RKO (cell line): ENCODE data around the gene CDH23.

Experiments used
- DNase-seq: peaks from one replicate; pipeline ENCODE4 v3.0.0-alpha.2; 2016; ENCODE audit warnings: low spot score

The CDH23 gene

DNA sequence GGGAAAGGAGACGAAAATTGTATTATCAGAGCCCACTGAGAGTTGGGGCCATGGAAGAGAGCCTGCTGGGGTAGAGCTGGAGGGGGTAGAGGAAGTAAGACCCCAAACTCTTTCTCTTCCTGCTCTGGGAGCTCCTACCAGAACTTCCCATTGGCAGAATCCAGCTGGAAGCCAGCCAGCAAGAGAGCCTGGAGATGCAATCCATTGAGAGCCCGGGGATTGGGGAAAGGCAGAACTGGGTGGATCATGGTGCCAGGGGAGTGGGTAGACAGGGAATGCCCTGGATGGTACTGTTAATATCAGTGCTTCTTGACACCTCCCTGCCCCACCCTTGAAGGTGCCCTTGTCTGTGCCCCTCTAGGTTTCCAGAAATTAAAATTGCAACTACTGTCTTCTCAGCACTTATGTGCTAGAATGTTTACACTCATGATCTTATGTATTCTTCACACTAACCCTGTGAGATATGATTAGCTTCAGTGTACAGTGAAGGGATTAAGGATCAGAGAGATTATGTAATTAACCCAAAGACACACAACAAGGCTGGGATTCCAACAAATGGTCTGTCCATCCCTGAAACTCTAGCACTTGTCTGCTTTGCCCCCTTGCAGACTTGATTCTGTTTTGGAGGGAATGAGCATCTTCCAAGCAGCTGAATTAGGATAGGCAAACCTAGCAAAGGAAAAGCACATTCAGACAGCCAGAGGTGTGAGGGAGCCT lies 168.7 kb downstream of the CDH23 start:
- DNase-seq, result no peak

DNA sequence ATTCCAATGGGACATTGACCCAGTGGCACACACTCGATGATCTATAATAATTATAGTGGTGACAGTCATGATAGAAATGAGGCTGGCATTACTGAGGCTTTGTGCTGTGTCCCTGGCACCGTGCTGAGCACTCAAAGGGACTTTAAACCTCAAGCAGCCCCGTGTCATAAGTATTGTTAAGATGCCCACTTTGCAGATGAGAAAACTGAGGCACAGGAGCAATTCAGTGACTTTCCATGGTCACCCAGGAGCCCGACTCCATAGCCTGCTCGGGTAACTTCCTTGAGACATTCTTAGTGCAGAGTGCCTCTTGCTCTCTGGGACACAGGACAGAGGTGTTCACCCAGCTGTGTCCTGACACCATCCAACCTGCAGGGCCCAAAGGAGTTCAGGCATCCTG lies 170.3 kb downstream of the CDH23 start:
- DNase-seq, result no peak

DNA sequence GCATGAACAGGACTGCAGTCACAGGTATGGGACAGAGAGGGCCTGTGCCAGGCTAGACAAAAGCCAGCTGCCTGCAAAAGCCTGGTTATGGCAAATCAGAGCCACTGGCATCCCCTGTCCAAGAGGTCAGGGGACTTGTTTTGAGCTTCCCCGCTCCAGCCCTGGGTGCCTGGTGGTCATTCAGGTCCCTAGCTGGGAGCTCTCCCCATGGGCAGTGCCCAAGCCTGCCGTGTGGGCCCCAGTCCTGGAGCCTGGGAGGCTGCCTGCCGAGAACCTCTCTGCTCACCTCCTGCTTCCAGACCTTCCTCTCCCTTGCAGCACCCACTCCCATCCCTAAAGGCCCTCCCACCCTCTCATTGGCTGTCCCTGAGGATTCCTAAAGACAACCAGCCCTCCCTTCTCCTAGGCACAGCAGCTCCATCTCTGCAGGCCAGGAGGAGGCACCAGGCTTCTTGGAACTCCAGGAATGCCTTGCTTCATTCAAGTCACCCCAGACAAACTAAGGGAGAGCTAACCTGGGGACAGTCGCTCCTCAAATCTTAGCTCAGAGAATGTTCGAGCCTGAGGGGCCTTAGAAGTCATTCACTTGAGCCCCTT lies 172.3 kb downstream of the CDH23 start:
- DNase-seq, result no peak

DNA sequence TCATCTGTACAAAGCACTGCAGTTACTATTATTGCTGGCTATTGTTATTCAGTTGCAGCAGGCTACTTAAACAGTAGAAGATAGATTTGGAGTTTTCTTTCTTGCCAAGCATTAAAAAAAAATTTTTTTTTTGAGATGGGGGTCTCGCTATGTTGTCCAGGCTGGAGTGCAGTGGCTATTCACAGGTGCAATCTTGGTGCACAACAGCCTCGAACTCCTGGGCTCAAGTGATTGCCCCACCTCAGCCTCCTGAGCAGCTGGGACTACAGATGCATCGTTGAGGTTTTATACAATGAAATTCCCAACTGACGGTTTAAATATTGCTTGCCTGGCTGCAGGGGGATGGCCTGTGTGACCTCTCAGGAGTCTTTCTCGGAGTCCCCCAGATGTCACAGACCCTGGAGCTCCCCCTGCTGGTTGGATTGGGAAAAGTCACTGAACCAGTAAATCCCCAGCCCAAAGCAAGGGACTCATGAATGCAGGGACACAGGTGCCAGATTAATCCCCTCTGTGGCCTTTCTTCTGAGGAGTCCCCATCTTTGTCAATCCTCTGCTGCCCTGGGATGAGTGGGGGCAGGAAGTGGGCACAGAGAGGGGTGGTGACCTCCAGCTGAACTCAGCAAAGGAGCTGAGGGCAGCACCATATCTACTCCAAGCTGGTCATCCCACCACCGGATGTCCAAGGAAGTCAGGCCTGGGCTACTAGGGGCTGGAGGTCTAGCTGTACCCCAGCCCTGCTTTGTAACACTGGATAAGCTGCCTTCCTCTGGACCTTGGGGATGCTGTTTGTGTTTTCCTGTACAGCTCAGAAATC lies 173.3 kb downstream of the CDH23 start:
- DNase-seq, result peak; percentile 37

DNA sequence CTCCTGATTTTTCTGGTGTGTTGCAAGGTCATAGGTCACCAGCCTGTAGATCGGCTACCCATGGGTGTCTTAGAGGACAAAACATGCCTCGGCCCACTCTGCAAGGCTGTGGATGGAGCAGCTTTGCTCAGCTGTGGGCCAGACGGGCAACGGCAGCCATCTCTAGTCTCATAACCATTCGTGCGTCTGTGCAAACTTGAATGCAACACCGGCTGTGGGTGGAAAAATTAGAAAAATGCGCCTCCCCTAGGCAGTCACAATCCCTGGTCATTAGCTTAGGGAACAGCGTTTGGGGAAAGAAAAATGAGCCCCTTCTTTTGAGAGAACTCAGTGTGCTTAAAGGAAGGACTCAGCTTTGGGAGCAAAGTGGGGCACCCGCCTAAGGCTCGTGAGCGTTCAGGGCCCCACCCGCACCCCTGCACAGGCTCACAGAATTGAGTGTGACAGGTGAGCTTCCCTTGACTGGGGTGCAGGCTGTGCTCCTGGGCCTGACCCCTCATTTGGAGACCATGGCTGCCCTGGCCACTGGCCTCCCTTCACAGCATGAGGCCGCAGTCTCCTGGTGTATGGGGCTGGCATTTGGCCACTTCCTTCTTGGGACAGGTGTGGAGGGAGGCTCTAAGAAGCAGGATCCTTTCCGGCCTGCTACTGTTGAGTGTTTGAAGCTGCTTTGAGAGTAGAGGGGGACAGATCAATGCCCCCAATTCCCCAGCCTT lies 174.9 kb downstream of the CDH23 start:
- no peak for DNase-seq

DNA sequence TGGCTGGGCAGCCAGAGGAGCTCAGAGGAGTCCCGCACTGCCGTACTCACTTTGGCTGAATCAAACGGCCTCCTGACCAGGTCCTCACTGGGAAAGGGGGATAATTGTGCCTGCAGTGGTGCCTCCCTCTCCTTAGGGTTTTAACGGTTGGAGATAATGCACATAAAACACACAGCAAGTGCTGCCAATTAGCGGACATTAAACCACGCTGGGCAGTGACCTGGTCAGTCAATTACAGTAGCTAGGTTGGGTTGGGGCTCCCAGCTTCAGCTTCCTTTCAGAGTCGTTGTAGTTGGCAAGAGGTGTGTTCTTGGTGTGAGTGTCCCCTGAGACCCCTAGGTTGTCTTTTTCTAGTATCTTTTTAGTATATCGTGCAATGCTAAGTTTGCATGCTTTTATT lies 176.2 kb downstream of the CDH23 start:
- no peak for DNase-seq

DNA sequence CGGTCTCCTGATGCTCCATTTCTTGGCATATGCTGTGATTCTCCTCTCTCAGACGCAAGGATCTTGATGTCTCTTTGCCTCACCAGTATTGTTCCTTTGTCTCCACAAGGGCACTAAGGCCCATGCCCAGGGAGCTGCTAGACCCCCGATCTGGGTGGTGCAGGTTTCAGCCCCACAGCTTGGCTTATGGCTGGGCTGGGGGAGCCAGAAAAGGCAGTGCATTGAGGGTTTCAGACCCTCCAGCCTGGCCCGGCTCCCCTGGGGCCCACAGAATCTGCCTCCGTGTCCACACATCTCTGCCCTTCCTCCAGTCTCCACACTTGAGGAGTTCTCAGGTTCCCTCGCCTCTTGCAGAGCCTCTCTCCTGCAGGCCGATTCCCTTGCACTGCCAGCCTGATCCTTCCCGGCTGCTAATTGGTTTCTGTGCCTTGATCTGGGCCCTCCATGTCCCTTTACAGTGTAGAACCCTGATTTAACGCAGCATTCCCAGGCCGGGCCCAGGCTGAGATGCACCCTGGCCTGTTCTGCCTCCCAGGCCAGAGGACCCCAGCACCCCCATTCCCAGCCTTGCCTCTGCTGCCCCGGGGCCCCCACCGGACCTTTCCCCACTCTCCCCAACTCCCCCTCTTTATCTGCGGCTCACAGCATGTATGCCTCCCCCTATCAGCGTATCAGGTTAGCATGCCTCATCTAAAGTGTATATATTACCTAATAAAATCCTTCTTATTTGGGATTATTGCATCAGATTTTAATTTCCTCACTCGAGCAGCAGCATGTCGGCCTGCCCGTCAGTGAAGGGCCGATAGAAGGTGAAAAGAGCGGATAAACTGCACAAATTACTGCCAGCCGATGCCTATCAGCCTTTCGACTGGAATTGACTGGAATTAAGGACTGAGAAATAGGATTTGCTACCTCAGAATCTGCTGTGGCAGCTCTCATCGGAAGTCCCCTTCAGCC lies 177.1 kb downstream of the CDH23 start:
- DNase-seq, result no peak

DNA sequence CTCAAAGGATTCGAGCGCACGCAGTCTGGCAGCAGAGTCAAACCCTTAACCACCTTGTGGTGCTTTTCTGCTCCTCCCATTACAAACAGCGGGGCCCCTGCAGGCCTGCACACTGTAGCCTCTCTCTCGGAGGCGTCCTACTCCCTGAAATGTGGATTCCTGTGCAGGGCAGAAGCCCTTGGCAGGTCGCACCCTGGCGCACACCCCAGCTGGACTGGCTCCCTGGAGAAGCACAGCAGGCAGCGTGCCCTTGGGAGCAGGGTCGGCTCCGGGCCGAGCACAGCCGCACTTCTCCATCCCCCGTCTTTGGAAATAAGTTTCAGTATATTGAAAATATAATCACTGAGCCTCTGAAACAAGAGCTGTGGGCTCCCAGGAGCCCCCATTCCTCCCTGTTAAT lies 178.7 kb downstream of the CDH23 start:
- no peak for DNase-seq

DNA sequence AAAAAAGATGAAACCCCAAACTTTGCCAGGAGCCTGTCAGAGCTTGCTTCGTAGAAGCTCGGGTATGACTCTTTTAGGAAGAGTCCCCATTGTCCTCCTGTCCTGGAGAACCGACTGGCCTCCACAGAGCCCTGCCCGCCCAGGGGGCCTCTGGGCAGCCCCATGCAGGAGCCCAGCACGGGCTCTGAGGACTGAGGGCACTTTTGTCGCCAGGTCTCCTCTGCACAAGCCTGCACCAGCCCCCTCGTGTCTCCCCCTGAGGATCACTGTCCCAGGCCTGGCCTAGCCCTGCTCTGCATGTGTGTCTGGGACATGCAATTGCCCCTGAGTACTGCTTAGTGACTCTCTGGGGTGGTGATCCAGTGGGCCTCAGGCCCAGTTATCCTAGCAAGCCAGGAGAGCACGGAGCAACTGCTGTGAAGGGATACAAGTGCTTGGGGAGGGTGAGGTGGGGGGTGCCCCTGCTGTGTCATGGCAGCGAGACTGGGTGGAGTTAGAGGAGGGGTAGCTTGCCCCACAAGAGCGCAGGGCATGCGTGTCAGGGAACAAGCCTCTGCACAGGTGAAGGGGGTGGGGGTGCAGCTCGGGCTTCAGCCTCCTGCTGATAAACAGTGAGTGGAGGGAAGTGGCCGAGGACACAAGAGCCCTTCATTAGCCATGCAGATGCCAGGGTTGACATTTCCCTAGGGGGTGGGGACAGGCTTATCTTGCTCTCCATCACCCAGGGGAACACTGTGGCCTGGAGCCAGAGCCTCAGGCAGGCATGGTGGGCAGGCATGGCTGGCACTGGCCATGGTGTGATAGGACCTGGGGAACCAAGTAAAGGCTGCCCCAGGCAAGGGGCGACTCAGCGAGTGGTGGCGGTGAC lies 179.4 kb downstream of the CDH23 start:
- no peak for DNase-seq

DNA sequence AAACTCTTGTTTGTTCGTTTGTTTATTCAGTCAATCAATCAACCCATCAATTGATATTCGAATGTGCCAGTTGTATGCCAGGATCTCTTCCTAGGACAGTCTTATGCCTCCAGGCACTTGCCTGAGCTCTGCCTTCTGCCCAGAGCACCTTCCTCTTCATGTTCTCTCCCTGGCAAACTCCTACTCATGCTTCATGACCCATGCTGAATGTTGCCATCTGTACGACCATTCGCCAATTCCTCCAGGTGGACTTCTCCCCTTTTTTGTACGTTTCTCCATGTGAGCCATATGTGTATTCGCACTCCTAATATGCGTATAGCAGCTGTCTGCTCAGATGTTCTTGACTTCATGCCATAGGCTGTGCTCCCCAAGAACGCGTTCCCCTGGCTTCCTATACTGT lies 180.1 kb downstream of the CDH23 start:
- no peak for DNase-seq

DNA sequence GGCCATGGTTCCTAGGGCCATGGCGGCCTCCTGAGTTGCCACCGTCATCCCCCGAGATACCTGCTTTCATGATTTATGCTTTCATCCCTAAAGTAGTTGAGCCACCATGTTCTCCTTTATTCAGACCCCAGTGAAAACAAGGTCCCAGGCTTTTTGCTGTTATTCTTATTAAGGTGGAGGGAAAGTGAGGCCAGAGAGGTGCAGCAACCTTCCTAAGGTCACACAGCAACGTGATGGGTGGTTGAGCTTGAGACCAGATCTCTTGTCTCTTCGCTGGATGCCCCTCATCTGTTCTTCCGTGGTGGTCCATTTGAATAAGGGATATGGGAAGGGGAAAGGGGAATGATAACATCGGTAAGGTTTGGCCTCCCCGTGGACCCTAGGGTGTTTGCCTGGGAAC lies 180.6 kb downstream of the CDH23 start:
- DNase-seq, result no peak

DNA sequence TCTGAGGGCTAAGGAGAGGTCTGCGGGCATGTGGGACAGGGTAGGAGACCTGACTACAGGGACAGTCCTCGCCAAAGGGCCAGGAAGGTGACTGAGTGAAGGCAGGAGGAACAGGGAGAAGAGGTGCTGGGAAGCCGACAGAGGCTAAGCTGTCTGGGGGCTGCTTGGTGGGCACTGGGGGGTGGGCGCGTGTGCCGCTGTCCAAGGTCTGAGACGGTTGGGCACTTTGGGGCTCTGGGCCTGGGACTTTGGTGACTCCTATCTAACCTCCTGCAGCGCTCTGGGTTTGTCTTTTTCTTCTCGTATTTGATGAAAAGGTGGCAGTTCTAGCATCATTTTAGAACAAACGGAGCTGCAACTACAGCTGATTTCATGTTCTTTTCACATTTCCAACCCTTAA lies 181.3 kb downstream of the CDH23 start:
- DNase-seq, result no peak

DNA sequence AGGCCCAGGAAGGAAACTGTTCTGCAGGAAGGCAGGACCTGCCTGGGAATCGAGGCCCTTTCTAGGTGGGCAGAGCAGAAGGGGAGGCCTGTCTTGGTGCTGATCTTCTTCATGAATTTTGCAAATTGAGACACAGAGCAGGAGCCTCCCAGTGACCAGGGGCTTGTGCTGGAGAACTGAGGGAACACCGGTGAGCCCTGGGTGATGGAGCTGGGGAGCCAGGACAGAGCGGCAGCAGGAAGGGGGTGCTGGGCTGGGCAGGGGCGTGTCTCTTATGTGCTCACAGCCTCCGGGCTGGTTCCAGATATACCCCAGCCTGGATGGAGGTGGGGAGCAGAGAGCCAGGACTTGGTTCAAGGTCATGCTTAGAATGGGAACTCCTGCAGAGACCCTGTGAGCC lies 182.9 kb downstream of the CDH23 start:
- DNase-seq, result no peak

DNA sequence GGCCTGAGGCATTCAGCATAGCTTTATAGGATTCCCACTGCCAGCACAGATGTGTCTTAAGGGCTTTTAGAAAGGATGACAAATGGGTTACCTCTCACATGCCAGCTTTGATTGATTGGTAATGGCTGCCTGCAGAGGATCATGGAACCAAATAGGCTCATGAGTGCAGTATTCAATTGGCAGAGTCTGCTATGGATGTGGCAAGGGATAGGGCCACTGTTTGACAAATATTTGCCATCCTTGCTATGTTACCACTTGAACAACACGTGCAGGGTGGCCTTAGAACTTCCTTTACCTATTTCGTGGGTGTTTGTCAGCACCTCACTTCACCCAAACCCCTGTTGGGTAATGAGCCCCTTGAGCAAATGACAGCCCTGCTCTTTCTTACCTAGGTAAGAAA lies 183.7 kb downstream of the CDH23 start:
- no peak for DNase-seq

DNA sequence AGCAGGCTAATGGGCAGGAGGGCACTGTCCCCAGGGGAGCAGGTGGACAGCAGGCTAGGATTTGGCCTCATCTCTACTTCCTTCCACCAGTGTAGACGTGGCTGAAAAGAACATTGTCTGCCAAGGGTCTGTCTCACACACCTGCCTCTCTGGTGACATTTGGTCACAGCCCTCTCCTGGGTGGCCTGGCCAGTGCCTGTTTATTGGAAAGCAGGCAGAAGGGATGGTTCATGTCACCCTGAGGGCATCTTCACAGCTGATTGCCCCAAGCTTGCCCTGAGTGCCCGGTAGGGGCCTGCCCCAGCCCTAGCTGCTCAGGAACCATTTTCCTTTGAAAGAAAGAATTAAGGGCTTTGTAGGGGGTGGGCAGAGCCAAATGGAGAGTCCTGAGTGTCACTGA lies 184.2 kb downstream of the CDH23 start:
- no peak for DNase-seq

DNA sequence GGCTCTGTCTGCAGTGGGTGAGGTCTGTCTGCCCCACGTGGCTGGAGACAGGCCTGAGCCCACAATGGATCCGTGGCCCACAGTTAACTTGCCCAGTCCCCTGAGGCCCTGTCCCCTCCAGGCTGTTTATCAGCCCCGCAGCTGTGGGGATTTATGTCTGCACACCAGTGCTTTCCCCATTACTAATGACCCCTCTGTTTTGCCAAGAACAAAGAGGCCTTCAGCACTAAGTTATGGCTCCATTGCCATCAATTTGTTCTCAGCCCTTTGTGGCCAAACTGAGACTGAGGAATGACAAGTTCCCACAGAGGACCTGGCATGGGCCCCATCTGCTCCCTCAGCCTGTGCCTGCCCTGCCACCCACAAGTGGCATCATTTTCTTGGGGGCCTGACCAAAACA lies 184.7 kb downstream of the CDH23 start:
- DNase-seq, result no peak

DNA sequence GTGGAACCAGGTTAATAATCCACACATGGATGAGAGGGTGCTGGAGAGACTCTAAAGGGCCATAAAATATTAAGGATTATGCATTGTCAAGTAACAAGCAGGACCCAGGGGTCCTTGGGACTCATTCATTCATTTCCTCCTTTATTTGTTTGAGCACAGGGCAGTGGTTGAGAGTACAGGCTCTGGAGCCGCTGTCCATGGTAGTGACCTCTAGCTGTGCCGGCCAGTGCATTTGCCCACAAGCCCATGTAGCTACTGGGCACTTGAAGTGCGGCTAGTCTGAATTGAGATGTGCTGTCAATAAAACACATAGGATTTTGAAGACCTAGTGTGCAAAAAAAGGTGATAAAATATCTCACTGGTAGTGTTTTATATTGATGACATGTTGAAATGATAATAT lies 185.3 kb downstream of the CDH23 start:
- DNase-seq, result peak; percentile 35

DNA sequence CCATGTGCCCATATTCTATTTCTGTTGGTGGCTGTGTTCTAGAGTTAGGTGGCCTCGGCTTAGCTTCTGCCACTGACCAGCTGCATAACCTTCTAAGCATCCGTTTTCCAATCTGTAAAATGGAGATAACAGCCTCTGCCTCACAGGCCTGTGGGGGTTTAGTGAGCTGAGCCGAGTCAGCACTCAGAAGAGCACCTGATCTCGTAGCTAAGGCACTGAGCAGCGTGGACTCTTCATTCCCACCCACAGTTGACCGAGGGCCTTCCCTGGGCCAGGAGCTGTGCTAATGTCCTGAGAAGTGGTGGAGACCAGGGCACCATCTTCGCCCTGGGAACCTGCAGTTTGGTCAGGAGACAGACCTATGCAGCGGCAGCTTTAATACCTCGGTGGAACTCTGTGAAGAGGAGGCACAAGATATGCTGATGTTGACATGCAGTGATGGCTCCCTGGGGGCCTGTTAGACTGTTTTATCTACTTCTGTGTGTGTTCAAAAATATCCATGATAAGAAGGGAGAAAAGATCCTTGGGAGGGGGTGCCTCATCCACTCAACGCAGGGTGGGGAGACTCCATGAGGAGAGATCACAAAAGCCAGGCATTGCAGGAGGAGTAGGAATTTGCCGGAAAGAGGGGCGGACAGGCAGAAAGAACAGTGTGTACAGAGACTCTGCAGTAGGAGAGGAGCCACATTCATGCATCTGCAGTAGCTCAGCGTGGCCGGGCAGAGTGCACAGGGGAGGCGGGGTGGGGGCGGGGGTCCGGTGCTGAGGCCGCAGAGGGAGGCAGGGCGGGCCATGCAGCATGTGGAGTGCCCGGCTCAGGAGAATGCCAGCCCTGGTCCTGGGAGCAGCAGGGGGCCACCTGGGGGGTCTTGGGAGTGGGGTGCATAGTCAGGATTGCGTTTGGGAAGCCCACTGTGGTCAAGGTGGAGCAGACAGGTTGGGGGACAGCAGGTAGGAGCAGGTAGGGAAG lies 186.1 kb downstream of the CDH23 start:
- DNase-seq, result no peak

DNA sequence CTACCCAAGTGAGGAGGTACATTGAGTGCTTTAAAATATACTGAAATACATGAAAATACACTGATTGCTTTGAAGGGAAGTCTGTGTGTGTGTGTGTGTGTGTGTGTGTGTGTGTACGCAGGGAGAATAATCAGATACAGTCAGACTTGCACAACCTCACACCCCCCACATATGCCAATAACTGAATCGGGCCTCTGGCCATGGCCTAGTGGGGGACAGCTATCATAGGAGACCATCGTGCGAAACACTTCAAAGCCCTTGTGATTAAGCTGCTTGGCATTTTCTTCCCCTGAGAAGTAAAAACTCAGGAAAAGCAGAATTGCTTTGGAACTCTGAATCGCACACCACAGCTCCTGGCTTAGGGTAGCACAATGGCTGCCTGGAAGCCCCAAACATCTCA lies 187.7 kb downstream of the CDH23 start:
- DNase-seq, result no peak
